GM19193 (cell line): Measurements from ENCODE around the gene ASGR1.

ENCODE experiments used
- POLR2A ChIP-seq: IDR thresholded peaks from 4 replicates; pipeline ENCODE4 v1.6.1; 2011; ENCODE audit not compliant: insufficient read depth, insufficient read length; ENCODE audit errors: extremely low read depth

Gene ASGR1

GRCh38 chr17:7219812-7220592 lies 40.8 kb upstream of the ASGR1 start, which contains the start of the genes ACADVL and DLG4:
ACADVL (plus strand) TSS chr17:7219938; CDS start chr17:7219985, 47 bp downstream.
DLG4 (minus strand) TSS chr17:7219836.
- TF ChIP-seq POLR2A, result peak; percentile 62

GRCh38 chr17:7219229-7219811 lies 40.1 kb upstream of the ASGR1 start:
- no peak for TF ChIP-seq POLR2A

GRCh38 chr17:7218758-7219157 lies 39.6 kb upstream of the ASGR1 start:
- no peak for TF ChIP-seq POLR2A

- TF ChIP-seq POLR2A, result no peak
These were observed 39.0 kb upstream of the ASGR1 start for GRCh38 chr17:7218166-7218565.

- no peak for TF ChIP-seq POLR2A
These were observed 38.2 kb upstream of the ASGR1 start for GRCh38 chr17:7217113-7217987.

GRCh38 chr17:7216242-7217112 lies 37.3 kb upstream of the ASGR1 start:
- TF ChIP-seq POLR2A, result no peak

DNA sequence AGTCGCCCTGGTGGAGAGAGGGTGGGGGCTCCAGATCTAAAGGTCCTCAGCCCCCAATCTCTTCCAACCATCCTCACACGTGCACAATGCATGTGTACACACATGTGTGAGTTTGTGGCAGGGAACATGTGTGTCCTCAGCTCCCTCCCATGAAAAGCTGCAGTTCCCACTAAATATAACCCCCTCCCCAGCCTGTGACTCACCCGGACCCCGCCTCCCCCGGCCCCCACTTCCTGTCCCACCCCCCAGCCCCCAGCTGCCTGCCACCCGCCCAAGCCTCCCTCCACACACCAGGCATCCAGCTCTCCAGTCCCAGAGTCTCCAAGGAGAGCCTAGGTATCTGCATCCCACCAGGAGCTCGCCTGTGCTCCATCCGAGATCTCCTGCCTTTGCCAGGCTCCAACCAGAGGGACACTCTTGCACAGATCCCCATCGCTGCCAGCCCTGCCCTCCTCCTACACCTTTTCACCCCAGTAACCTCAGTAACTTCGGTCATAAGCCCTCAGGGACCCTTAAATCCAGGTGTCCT lies 36.5 kb upstream of the ASGR1 start:
- no peak for TF ChIP-seq POLR2A

DNA sequence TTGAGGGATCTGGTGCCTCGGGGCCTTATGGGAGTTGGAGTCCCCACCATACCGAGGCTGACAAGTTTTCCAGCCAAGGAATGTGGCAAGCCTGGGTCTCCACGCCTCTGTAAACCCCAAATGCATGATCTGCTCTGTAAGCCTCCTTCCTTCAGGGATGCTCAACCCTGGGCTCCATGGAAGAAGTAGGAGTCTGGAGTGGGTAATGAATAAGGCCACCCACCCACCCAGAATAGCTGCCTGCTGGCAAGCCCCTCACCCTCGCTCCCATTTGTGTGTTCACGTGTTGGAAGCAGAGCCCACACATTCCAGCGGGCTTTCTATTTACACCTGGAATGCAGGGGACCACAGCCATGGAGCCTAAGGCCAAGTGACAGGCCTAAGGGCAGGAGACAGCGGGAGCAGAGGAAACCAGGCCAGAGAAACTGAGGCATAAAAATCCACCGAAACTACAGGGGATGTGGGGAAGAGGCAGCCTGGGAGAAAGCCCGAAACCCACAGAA lies 36.0 kb upstream of the ASGR1 start:
- no peak for TF ChIP-seq POLR2A

GRCh38 chr17:7214300-7215135 lies 35.3 kb upstream of the ASGR1 start:
- TF ChIP-seq POLR2A, result no peak

DNA sequence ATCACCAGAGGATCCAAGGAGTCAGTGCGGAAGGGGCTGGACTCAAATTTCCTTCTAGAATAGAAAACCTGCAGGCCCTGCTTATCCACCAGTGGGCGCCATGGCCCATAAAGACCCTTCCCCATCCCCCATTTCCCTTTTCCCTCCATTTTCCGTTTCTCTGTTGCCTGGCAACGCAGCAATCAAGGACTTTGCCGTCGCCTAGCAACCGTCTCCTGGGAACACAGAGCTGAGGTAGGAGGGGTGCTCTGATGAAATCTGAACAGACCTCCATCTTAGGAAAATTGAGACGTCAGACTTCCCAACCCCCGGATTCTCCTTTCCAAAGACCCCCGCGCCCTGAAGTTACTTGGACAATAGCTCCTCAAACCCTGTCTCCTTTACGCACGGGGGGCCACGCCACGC lies 34.7 kb upstream of the ASGR1 start:
- no peak for TF ChIP-seq POLR2A

- no peak for TF ChIP-seq POLR2A
These were observed 32.5 kb upstream of the ASGR1 start for GRCh38 chr17:7211491-7212273.

DNA sequence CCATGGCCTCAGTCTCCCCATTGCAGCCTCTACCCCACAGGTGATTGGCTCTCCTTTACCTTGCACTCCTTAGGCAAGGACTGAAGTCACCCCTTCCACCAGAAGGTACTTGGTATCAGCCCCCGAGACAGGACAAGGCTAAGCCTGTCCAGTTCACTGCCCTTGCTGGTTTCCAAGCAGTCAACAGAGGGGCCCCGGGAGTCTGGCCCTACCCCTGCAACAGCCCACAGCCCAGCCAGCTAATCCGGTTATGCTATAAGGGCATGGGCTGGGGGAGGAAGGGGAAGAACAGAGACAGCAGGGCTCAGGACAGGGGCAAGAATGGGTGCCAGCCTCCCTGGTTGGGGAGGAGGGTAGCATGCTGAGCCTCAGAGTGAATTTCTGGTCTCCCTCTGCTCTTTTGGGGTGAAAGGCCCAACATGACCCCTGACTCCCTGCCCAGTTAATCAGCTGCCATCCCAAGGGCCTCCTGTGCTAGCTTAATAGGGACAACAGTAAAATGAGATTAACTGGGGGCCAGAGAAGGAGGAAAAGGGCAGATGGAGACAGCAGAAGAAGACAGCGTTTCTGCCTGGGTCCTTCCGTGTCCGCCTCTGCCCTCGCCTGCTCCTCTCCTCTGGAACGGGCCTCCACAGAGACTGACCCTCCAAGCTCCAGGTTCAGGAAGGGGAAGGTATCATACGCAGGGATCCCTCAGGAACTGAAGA lies 29.7 kb upstream of the ASGR1 start:
- no peak for TF ChIP-seq POLR2A
